Fibroblast of pulmonary artery (primary cell): ENCODE measurements around the gene BCL2L14.
"Not testable (repeated sequence)": the region's sequence is repeated elsewhere in the genome, so short reads cannot be mapped to it uniquely, and the experiment has no call there.

Source experiments
- DNase-seq: peaks from one replicate; pipeline ENCODE4 v3.0.0-alpha.2; 2010; ENCODE audit warnings: low read depth
- H3K4me3 ChIP-seq: replicated peaks from 2 replicates; pipeline ENCODE4 v1.5.1; 2011; ENCODE audit warnings: low read depth, mild to moderate bottlenecking, control low read depth, low read length, moderate library complexity
- CTCF ChIP-seq: IDR thresholded peaks from 2 replicates; pipeline ENCODE4 v1.5.1; 2011; ENCODE audit warnings: mild to moderate bottlenecking, control low read depth, low read length, inconsistent platforms; ENCODE audit errors: missing control alignments

Gene BCL2L14

GRCh38 chr12:12098691-12099015, 27.9 kb downstream of the BCL2L14 start:
- DNase-seq, result no peak
- TF ChIP-seq CTCF, result no peak
- H3K4me3 ChIP-seq, result no peak overlapping the region

- no peak overlapping the region for H3K4me3 ChIP-seq
- no peak for TF ChIP-seq CTCF
- DNase-seq, result peak; percentile 83
These were observed 28.4 kb downstream of the BCL2L14 start for GRCh38 chr12:12099102-12099501.

GRCh38 chr12:12107678-12108077, 36.9 kb downstream of the BCL2L14 start:
- DNase-seq, result no peak
- H3K4me3 ChIP-seq, result no peak overlapping the region
- TF ChIP-seq CTCF, result no peak

GRCh38 chr12:12108441-12109058, 37.8 kb downstream of the BCL2L14 start:
- TF ChIP-seq CTCF, result no peak
- DNase-seq, result no peak
- no peak overlapping the region for H3K4me3 ChIP-seq

GRCh38 chr12:12110923-12111555, 40.3 kb downstream of the BCL2L14 start:
- DNase-seq, H3K4me3 ChIP-seq: not testable (repeated sequence)

GRCh38 chr12:12115514-12115913, 44.8 kb downstream of the BCL2L14 start:
- TF ChIP-seq CTCF, result no peak
- DNase-seq, result no peak
- no peak overlapping the region for H3K4me3 ChIP-seq

- DNase-seq, result no peak
- no peak for TF ChIP-seq CTCF
- no peak overlapping the region for H3K4me3 ChIP-seq
These were observed 45.9 kb downstream of the BCL2L14 start for GRCh38 chr12:12116677-12117076.
